Motor neuron (in vitro differentiated cells): ENCODE results near the gene PCDHGB3. TPM values are rescaled to one million over a fixed set of nuclear protein-coding genes. Genes with fewer than 3 reads are reported as not detected.
"Not testable (repeated sequence)": the region's sequence is repeated elsewhere in the genome, so short reads cannot be mapped to it uniquely, and the experiment has no call there.

Source experiments
- ATAC-seq, 8 experiments: fragments of 200-7000 bp; cut with Tn5 transposase; replicated peaks in 6 of 8; 2 replicates each; pipeline ENCODE4 v1.8.0; 2021; ENCODE audit warnings: mild to moderate bottlenecking in 8 of 8, moderate library complexity in 8 of 8
- H3K27ac ChIP-seq, 2 donors: fragments of 250-450 bp; sonication (Bioruptor Pico); 2 replicates each; pipeline ENCODE4 v1.9.0; 2021; ENCODE audit warnings: antibody characterized with exemption in 2 of 2, mild to moderate bottlenecking in 2 of 2, moderate library complexity in 1 of 2
- H3K4me1 ChIP-seq, 2 donors: fragments of 250-450 bp; sonication (Bioruptor Pico); replicated peaks in 1 of 2; 2 replicates each; pipeline ENCODE4 v1.6.1; 2021; ENCODE audit warnings: antibody characterized with exemption in 2 of 2, mild to moderate bottlenecking in 2 of 2, moderate library complexity in 1 of 2
- H3K4me3 ChIP-seq, 5 donors: fragments of 250-450 bp; sonication (Bioruptor Pico); 2 replicates each; pipeline ENCODE4 v1.9.0; 2021; ENCODE audit warnings: antibody characterized with exemption in 5 of 5, mild to moderate bottlenecking in 5 of 5, moderate library complexity in 4 of 5
- WGBS, 10 experiments: fragments of 450-650 bp; shearing (Covaris generic); methylation state at CpG; one replicate each; pipeline ENCODE4 v1.0.0; 2022; 5-methylcytosine and 5-hydroxymethylcytosine counted together
- in situ Hi-C, 9 experiments: fragments of 400-800 bp; cut with MboI; loops; one replicate each; pipeline ENCODE4 v1.15.0; 2021; ENCODE audit warnings: low sequenced_read_pairs in 9 of 9, low pct_unique_long_range_greater_than_20kb in 2 of 9; ENCODE audit not compliant: unreplicated experiment in 9 of 9
- total RNA-seq, 8 experiments: library from RNA; unstranded; fragments of 300-600 nt; gene quantifications; 2 replicates each; pipeline versions ENCODE4 v1.2.3 to v1.2.4, GENCODE V29; 2022

Gene PCDHGB3
- total RNA-seq, 8 experiments from 2014 or later: 0.22 to 6.5 (median 0.59) TPM

DNA sequence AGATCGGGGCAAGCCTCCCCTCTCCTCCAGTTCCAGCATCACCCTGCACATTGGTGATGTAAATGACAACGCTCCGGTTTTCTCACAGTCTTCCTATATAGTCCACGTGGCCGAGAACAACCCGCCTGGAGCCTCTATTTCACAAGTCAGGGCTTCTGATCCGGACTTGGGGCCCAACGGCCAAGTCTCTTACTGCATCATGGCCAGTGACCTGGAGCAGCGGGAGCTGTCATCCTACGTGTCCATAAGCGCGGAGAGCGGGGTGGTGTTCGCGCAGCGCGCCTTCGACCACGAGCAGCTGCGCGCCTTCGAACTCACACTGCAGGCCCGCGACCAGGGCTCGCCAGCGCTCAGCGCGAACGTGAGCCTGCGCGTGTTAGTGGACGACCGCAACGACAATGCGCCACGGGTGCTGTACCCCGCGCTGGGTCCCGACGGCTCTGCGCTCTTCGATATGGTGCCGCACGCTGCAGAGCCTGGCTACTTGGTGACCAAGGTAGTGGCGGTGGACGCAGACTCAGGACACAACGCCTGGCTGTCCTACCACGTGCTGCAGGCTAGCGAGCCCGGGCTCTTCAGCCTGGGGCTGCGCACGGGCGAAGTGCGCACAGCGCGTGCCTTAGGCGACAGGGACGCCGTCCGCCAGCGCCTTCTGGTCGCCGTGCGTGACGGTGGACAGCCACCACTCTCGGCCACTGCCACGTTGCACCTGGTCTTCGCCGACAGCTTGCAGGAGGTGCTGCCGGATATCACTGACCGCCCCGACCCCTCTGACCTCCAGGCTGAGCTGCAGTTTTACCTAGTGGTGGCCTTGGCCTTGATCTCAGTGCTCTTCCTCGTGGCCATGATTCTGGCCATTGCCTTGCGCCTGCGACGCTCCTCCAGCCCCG, 19.4 kb downstream of the PCDHGB3 start:
- no peak for ATAC-seq
- WGBS, 10 experiments: 18 to 100% (median 92%) methylated on average over 2 to 53 of the region's 77 CpGs; no CpG with 5 or more reads in 4 of the 10 experiments
- no peak overlapping the region for H3K27ac ChIP-seq
- in situ Hi-C loops: no loop called here
- no peaks in the 10 kb centered on the region for H3K4me1 ChIP-seq
- H3K4me3 ChIP-seq: no peak overlapping the region

DNA sequence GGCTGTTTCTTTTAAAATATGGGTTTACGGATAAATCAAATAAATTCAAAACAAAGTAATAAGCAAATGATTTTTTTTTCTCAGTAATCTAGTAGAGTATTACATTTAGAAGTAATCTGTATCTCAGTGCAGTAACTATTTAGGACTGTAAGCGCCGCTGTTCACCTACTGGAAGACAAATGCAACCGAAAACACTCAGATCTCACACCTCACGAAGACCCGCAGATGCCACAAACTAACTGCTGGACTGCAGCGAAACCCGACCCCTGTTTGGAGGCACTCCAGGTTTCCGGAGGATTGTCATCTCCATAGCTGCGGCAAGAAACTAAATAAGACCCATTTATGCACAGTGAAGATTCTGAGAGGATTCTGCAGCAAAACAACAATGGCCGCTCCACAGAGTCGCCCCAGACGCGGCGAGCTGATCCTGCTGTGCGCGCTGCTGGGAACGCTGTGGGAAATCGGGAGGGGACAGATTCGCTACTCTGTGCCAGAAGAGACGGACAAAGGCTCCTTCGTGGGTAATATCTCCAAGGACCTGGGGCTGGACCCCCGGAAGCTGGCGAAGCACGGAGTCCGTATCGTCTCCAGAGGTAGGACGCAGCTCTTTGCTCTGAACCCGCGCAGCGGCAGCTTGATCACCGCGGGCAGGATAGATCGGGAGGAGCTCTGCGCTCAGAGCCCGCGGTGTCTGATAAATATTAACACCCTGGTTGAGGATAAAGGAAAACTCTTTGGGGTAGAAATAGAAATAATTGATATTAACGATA, 22.6 kb downstream of the PCDHGB3 start, which contains the start of gene PCDHGA8:
PCDHGA8 (plus strand) TSS at position 205 of the 770 bp plus-strand sequence; CDS start at position 386, 181 bp downstream.
- in situ Hi-C loops: no loop called here
- WGBS, 10 experiments: 15 to 96% (median 83%) methylated on average over 1 to 38 of the region's 38 CpGs
- H3K27ac ChIP-seq: no peak within 1 kb of the TSS
- no peaks in the 10 kb centered on the region for H3K4me1 ChIP-seq
- ATAC-seq: no peak
- no peak within 1 kb of the TSS for H3K4me3 ChIP-seq

DNA sequence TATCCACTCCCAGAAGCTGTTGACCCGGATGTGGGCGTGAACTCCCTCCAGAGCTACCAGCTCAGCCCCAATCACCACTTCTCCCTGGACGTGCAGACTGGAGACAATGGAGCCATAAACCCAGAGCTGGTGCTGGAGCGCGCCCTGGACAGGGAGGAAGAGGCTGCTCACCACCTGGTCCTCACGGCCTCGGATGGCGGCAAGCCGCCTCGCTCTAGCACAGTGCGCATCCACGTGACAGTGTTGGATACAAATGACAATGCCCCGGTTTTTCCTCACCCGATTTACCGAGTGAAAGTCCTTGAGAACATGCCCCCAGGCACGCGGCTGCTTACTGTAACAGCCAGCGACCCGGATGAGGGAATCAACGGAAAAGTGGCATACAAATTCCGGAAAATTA, 23.2 kb downstream of the PCDHGB3 start:
- in situ Hi-C loops: no loop called here
- H3K4me3 ChIP-seq: no peak overlapping the region
- 0 to 97% (median 90%) methylated on average over 2 to 18 of the region's 21 CpGs for WGBS, 10 experiments
- H3K4me1 ChIP-seq: no peaks in the 10 kb centered on the region
- no peak for ATAC-seq
- no peak overlapping the region for H3K27ac ChIP-seq

DNA sequence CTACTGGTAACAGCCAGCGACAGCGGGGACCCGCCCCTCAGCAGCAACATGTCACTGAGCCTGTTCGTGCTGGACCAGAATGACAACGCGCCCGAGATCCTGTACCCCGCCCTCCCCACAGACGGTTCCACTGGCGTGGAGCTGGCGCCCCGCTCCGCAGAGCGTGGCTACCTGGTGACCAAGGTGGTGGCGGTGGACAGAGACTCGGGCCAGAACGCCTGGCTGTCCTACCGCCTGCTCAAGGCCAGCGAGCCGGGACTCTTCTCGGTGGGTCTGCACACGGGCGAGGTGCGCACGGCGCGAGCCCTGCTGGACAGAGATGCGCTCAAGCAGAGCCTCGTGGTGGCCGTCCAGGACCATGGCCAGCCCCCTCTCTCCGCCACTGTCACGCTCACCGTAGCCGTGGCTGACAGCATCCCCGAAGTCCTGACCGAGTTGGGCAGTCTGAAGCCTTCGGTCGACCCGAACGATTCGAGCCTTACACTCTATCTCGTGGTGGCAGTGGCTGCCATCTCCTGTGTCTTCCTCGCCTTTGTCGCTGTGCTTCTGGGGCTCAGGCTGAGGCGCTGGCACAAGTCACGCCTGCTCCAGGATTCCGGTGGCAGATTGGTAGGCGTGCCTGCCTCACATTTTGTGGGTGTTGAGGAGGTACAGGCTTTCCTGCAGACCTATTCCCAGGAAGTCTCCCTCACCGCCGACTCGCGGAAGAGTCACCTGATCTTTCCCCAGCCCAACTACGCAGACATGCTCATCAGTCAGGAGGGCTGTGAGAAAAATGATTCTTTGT, 24.6 kb downstream of the PCDHGB3 start:
- H3K4me1 ChIP-seq, in situ Hi-C loops, H3K4me3 ChIP-seq, ATAC-seq, H3K27ac ChIP-seq: not testable (repeated sequence)
- WGBS, 10 experiments: 60 to 100% (median 88%) methylated on average over 1 to 12 of the region's 53 CpGs; no CpG with 5 or more reads in 4 of the 10 experiments

DNA sequence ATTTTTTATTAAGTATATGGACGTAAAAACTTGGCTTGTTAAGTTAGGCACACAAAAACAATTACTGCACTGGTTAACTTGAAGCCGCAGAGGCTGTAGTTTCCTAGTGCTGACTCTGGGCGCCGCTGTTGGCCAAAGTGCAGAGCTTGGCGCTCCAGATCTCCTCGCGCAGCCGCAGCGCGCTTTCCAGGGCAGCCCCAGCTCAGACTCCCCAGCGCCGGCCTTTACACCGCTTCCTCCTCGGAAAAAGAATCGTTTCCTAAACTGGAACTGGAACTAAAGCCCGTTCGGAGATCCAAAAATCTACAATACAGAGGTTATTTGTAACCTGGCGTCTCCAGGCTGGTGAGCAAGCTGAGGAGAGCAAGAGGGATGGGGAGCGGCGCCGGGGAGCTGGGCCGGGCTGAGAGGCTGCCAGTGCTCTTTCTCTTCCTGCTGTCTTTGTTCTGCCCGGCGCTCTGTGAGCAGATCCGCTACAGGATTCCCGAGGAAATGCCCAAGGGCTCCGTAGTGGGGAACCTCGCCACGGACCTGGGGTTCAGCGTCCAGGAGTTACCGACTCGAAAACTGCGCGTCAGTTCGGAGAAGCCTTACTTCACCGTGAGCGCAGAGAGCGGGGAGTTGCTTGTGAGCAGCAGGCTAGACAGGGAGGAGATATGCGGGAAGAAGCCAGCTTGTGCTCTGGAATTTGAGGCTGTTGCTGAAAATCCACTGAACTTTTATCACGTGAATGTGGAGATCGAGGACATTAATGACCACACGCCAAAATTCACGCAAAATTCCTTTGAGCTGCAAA, 27.9 kb downstream of the PCDHGB3 start, which contains the start of gene PCDHGB5:
PCDHGB5 (plus strand) TSS at position 192 of the 796 bp plus-strand sequence; CDS start at position 373, 181 bp downstream.
- WGBS, 10 experiments: 0 to 88% (median 40%) methylated on average over 1 to 9 of the region's 43 CpGs; no CpG with 5 or more reads in 3 of the 10 experiments
- in situ Hi-C loops, H3K4me1 ChIP-seq, H3K27ac ChIP-seq, H3K4me3 ChIP-seq: not testable (repeated sequence)
- peak in 4 of 8 experiments; percentile 30 to 95 (median 62) for ATAC-seq

GRCh38 chr5:141398608-141399007, 28.6 kb downstream of the PCDHGB3 start:
- H3K4me3 ChIP-seq: no peak overlapping the region
- 12 to 96% (median 82%) methylated on average over 2 to 13 of the region's 15 CpGs; no CpG with 5 or more reads in 1 of the 10 experiments for WGBS, 10 experiments
- no peak overlapping the region for H3K27ac ChIP-seq
- no peak for ATAC-seq
- in situ Hi-C loops: no loop called here
- no peaks in the 10 kb centered on the region for H3K4me1 ChIP-seq

DNA sequence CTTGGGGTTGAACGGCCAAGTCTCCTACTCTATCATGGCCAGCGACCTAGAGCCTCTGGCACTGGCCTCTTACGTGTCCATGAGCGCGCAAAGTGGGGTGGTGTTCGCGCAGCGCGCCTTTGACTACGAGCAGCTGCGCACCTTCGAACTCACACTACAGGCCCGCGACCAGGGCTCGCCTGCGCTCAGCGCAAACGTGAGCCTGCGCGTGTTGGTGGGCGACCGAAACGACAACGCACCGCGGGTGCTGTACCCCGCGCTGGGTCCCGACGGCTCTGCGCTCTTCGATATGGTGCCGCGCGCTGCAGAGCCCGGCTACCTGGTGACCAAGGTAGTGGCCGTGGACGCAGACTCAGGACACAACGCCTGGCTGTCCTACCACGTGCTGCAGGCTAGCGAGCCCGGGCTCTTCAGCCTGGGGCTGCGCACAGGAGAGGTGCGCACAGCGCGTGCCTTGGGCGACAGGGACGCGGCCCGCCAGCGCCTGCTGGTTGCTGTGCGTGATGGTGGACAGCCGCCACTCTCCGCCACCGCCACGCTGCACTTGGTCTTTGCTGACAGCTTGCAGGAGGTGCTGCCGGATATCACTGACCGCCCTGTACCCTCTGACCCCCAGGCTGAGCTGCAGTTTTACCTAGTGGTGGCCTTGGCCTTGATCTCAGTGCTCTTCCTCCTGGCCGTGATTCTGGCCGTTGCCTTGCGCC, 29.7 kb downstream of the PCDHGB3 start:
- in situ Hi-C loops: loop anchor here in 6 of 9 experiments (10.0 to 25.0 kb wide), 3 partner anchors 125 to 163 kb away; no protein-coding TSS in a partner anchor
- WGBS, 10 experiments: 20 to 100% (median 92%) methylated on average over 2 to 31 of the region's 61 CpGs; no CpG with 5 or more reads in 3 of the 10 experiments
- ATAC-seq: no peak

DNA sequence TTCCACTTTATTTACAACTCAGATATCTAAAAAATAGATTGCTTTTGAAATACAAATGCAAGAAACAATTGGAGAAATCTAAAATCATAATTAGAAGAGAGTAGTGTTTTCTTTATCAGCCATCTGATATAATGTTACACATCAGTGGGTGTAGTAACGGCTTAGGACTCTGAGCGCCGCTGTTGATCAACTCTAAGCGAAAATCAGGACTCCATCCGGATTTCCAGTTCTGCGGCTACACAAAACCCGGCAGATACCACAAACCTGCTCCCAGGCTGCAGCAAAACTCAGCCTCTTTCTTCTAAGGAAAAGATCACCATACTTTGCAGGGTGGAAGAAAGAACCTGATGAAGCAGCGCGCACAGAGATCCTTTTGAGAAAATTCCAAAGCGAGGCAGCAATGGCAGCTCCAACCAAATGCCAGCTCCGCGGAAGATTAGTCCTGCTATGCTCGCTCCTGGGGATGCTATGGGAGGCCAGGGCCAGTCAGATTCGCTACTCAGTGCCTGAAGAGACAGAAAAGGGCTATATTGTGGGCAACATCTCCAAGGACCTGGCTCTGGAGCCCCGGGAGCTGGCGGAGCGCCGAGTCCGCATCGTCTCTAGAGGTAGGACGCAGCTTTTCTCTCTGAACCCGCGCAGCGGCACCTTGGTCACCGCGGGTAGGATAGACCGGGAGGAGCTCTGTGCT, 32.7 kb downstream of the PCDHGB3 start, which contains the start of gene PCDHGA9:
PCDHGA9 (plus strand) TSS at position 226 of the 691 bp plus-strand sequence; CDS start at position 401, 175 bp downstream.
- no peaks in the 10 kb centered on the region for H3K4me1 ChIP-seq
- in situ Hi-C loops: loop anchor here in 6 of 9 experiments (10.0 to 25.0 kb wide), 3 partner anchors 122 to 160 kb away; no protein-coding TSS in a partner anchor
- H3K4me3 ChIP-seq: no peak within 1 kb of the TSS
- 13 to 95% (median 80%) methylated on average over 3 to 26 of the region's 27 CpGs; no CpG with 5 or more reads in 1 of the 10 experiments for WGBS, 10 experiments
- ATAC-seq: peak in 2 of 8 experiments; percentile 68 to 88
- no peak within 1 kb of the TSS for H3K27ac ChIP-seq

More for the DNA sequence above, 29.7 kb downstream of the PCDHGB3 start:
- Histone ChIP-seq H3K4me1 (no peaks in the 10 kb centered on the region), H3K4me3 (no peak overlapping the region), H3K27ac (no peak overlapping the region)

DNA sequence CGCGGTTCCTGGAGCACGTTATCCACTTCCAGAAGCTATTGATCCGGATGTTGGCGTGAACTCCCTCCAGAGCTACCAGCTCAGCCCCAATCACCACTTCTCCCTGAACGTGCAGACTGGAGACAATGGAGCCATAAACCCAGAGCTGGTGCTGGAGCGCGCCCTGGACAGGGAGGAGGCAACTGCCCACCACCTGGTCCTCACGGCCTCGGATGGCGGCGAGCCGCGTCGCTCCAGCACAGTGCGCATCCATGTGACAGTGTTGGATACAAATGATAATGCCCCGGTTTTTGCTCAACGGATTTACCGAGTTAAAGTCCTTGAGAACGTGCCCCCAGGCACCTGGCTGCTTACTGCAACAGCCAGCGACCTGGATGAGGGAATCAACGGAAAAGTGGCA, 33.3 kb downstream of the PCDHGB3 start:
- in situ Hi-C loops: loop anchor here in 6 of 9 experiments (10.0 to 25.0 kb wide), 3 partner anchors 121 to 159 kb away; no protein-coding TSS in a partner anchor
- WGBS, 10 experiments: 28 to 100% (median 90%) methylated on average over 1 to 21 of the region's 22 CpGs; no CpG with 5 or more reads in 1 of the 10 experiments
- Histone ChIP-seq H3K4me1 (no peaks in the 10 kb centered on the region), H3K4me3 (no peak overlapping the region), H3K27ac (no peak overlapping the region)
- ATAC-seq: no peak

GRCh38 chr5:141407790-141408505, 37.9 kb downstream of the PCDHGB3 start, which contains the start of gene PCDHGB6:
TSS of gene PCDHGB6 (plus strand) at chr5:141408021. CDS start at chr5:141408203, 182 bp downstream.
- Histone ChIP-seq H3K27ac (peak within 1 kb of the TSS; percentile 90 to 94), H3K4me1 (peaks cover 11 to 15% of the 10 kb centered on the region in 2 donors), H3K4me3 (peak within 1 kb of the TSS; percentile 45 to 92 (median 69))
- ATAC-seq: peak in 7 of 8 experiments; percentile 37 to 100 (median 98)
- in situ Hi-C loops: loop anchor here in 6 of 9 experiments (10.0 to 25.0 kb wide), 3 partner anchors 117 to 154 kb away; no protein-coding TSS in a partner anchor
- WGBS, 10 experiments: 10 to 60% (median 22%) methylated on average over 1 to 23 of the region's 51 CpGs; no CpG with 5 or more reads in 3 of the 10 experiments
